HL-60 (cell line): ENCODE measurements around the gene TBC1D23.

Experiments
- GABPA ChIP-seq: IDR thresholded peaks from 2 replicates; pipeline ENCODE4 v1.6.1; 2012; ENCODE audit warnings: low read depth
- POLR2AphosphoS5 ChIP-seq: IDR thresholded peaks from 2 replicates; pipeline ENCODE4 v1.6.1; 2012; ENCODE audit warnings: low read depth
- SPI1 ChIP-seq: IDR thresholded peaks from 2 replicates; pipeline ENCODE4 v1.6.1; 2012; ENCODE audit warnings: low read depth, mild to moderate bottlenecking, borderline replicate concordance
- TF ChIP-seq, protein P1 (sequence below): IDR thresholded peaks from one replicate; pipeline ENCODE4 v1.5.1; 2011; ENCODE audit warnings: low read length, control low read depth, inconsistent platforms; ENCODE audit not compliant: insufficient read depth
- TF ChIP-seq, protein P2 (sequence below): IDR thresholded peaks from 2 replicates; pipeline ENCODE4 v1.6.1; 2012; ENCODE audit warnings: low read depth; ENCODE audit not compliant: insufficient replicate concordance

DNA sequence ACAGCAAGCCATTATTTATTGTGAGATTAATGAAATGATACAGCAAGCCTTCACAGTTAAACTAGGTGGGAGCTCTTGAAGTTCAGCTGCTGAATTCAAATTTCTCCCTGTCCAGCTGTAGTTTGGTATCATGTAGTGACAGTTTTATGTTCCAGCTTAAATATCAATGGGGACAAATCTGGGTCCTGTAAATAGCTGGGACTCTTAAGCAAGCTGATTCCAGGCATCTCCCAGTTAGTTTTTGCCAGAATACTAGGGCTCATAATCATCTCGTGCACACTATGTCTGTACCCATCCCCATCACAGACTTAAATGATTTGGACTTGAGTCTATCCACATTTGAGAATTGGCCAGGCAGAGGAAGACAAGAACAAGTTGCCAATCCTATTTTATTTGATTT lies 45.9 kb downstream of the TBC1D23 start:
- TF ChIP-seq, protein P1, sequence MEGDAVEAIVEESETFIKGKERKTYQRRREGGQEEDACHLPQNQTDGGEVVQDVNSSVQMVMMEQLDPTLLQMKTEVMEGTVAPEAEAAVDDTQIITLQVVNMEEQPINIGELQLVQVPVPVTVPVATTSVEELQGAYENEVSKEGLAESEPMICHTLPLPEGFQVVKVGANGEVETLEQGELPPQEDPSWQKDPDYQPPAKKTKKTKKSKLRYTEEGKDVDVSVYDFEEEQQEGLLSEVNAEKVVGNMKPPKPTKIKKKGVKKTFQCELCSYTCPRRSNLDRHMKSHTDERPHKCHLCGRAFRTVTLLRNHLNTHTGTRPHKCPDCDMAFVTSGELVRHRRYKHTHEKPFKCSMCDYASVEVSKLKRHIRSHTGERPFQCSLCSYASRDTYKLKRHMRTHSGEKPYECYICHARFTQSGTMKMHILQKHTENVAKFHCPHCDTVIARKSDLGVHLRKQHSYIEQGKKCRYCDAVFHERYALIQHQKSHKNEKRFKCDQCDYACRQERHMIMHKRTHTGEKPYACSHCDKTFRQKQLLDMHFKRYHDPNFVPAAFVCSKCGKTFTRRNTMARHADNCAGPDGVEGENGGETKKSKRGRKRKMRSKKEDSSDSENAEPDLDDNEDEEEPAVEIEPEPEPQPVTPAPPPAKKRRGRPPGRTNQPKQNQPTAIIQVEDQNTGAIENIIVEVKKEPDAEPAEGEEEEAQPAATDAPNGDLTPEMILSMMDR = no peak
- TF ChIP-seq, protein P2, sequence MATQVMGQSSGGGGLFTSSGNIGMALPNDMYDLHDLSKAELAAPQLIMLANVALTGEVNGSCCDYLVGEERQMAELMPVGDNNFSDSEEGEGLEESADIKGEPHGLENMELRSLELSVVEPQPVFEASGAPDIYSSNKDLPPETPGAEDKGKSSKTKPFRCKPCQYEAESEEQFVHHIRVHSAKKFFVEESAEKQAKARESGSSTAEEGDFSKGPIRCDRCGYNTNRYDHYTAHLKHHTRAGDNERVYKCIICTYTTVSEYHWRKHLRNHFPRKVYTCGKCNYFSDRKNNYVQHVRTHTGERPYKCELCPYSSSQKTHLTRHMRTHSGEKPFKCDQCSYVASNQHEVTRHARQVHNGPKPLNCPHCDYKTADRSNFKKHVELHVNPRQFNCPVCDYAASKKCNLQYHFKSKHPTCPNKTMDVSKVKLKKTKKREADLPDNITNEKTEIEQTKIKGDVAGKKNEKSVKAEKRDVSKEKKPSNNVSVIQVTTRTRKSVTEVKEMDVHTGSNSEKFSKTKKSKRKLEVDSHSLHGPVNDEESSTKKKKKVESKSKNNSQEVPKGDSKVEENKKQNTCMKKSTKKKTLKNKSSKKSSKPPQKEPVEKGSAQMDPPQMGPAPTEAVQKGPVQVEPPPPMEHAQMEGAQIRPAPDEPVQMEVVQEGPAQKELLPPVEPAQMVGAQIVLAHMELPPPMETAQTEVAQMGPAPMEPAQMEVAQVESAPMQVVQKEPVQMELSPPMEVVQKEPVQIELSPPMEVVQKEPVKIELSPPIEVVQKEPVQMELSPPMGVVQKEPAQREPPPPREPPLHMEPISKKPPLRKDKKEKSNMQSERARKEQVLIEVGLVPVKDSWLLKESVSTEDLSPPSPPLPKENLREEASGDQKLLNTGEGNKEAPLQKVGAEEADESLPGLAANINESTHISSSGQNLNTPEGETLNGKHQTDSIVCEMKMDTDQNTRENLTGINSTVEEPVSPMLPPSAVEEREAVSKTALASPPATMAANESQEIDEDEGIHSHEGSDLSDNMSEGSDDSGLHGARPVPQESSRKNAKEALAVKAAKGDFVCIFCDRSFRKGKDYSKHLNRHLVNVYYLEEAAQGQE = no peak
- TF ChIP-seq POLR2AphosphoS5 = no peak
- TF ChIP-seq SPI1 = no peak
- TF ChIP-seq GABPA = no peak
